Effector CD8-positive, alpha-beta T cell (primary cell): Measurements from ENCODE around the gene HNRNPH3.

Experiments used
- DNase-seq: peaks from one replicate; lab custom pipeline; 2025; lab: John Stamatoyannopoulos, UW

Gene HNRNPH3

GRCh38 chr10:68330852-68331454 lies 911 bp upstream of the HNRNPH3 start:
- no peak for DNase-seq

- peak; percentile 52 for DNase-seq
These were observed 594 bp downstream of the HNRNPH3 start, which contains the start of gene PBLD for GRCh38 chr10:68332259-68333057. TSS of gene PBLD (minus strand) at chr10:68332928. CDS start at chr10:68306844, 26,084 bp downstream.

GRCh38 chr10:68333058-68333395 lies 1.2 kb downstream of the HNRNPH3 start:
- no peak for DNase-seq

- no peak for DNase-seq
These were observed 1.9 kb downstream of the HNRNPH3 start for GRCh38 chr10:68333440-68334431.

- no peak for DNase-seq
These were observed 3.0 kb downstream of the HNRNPH3 start for GRCh38 chr10:68334672-68335467.

GRCh38 chr10:68336754-68337351 lies 5.0 kb downstream of the HNRNPH3 start:
- no peak for DNase-seq

- no peak for DNase-seq
These were observed 8.7 kb downstream of the HNRNPH3 start for GRCh38 chr10:68340358-68341080.

- no peak for DNase-seq
These were observed 11.1 kb downstream of the HNRNPH3 start for GRCh38 chr10:68342909-68343516.

GRCh38 chr10:68345621-68346020 lies 13.8 kb downstream of the HNRNPH3 start:
- DNase-seq, result no peak

GRCh38 chr10:68346774-68347173 lies 14.9 kb downstream of the HNRNPH3 start:
- DNase-seq, result no peak

GRCh38 chr10:68348265-68348741 lies 16.4 kb downstream of the HNRNPH3 start:
- peak; percentile 16 for DNase-seq

GRCh38 chr10:68353537-68353936 lies 21.7 kb downstream of the HNRNPH3 start:
- no peak for DNase-seq

GRCh38 chr10:68359189-68359588 lies 27.3 kb downstream of the HNRNPH3 start:
- no peak for DNase-seq

- DNase-seq, result no peak
These were observed 30.7 kb downstream of the HNRNPH3 start for GRCh38 chr10:68362590-68362989.

GRCh38 chr10:68364101-68364886 lies 32.4 kb downstream of the HNRNPH3 start:
- no peak for DNase-seq

- no peak for DNase-seq
These were observed 33.7 kb downstream of the HNRNPH3 start for GRCh38 chr10:68365611-68366010.

- DNase-seq, result no peak
These were observed 34.7 kb downstream of the HNRNPH3 start for GRCh38 chr10:68366600-68366999.

- DNase-seq, result no peak
These were observed 35.3 kb downstream of the HNRNPH3 start for GRCh38 chr10:68367121-68367520.

GRCh38 chr10:68371604-68372003 lies 39.7 kb downstream of the HNRNPH3 start:
- no peak for DNase-seq
